A549 (cell line): ENCODE results near the gene DNAAF3. TPM values are rescaled to one million over a fixed set of nuclear protein-coding genes. Genes with fewer than 3 reads are reported as not detected.

Source experiments
- ATAC-seq, 2 experiments: fragments of 200-7000 bp in 1 of 2; fragments of >200 bp in 1 of 2; cut with Nextera tagmentation in 1 of 2; cut with Tn5 transposase in 1 of 2; 3 replicates each; pipeline versions ENCODE4 v1.8.0 to v1.9.1; 2018 to 2020; ENCODE audit warnings: mild to moderate bottlenecking in 1 of 2, moderate library complexity in 1 of 2
- CTCF ChIA-PET: fragments of 300-600 bp; sonication (Branson Sonifier 250); formaldehyde crosslinking; extraction: SDS; loops from one replicate; lab custom pipeline; 2021; ENCODE audit warnings: antibody characterized with exemption, inconsistent platforms; lab: Yijun Ruan, JAX
- POLR2A ChIA-PET: fragments of 350-600 bp; formaldehyde crosslinking; extraction: SDS; loops from one replicate; lab custom pipeline; 2021; ENCODE audit warnings: antibody characterized with exemption, inconsistent platforms; lab: Yijun Ruan, JAX
- DNase-seq, 2 experiments: peaks; one replicate each; pipeline versions ENCODE4 v3.0.0 to v3.0.0-alpha.2; 2011 to 2016; ENCODE audit warnings: low read depth in 1 of 2, low spot score in 1 of 2
- FAIRE-seq: peaks from 2 replicates; lab custom pipeline; 2011; peaks lifted over from hg19 to GRCh38; lab: Jason Lieb, UNC
- H3K27ac ChIP-seq, 2 experiments: fragments of >200 bp; sonication (Bioruptor Twin); formaldehyde crosslinking; 3 replicates each; pipeline ENCODE4 v1.5.1; 2016 to 2017
- H3K4me1 ChIP-seq: fragments of >200 bp; sonication (Bioruptor Twin); formaldehyde crosslinking; 3 replicates; pipeline ENCODE4 v1.6.1; 2016
- H3K4me2 ChIP-seq: fragments of >200 bp; sonication (Bioruptor Twin); formaldehyde crosslinking; 3 replicates; pipeline ENCODE4 v1.6.1; 2016
- H3K4me3 ChIP-seq: fragments of >200 bp; sonication (Bioruptor Twin); formaldehyde crosslinking; 3 replicates; pipeline ENCODE4 v1.5.1; 2016
- H3K9me3 ChIP-seq: fragments of >200 bp; sonication (Bioruptor Twin); formaldehyde crosslinking; 3 replicates; pipeline ENCODE4 v1.6.1; 2016
- BHLHE40 ChIP-seq: IDR thresholded peaks from 2 replicates; pipeline ENCODE4 v1.6.1; 2012; ENCODE audit warnings: low read depth, low read length, inconsistent platforms
- CBX2 ChIP-seq: fragments of 200-600 bp; sonication (generic); IDR thresholded peaks from 2 replicates; pipeline ENCODE4 v1.6.1; 2016; ENCODE audit warnings: low read depth, mild to moderate bottlenecking, borderline replicate concordance
- CBX8 ChIP-seq: fragments of 200-600 bp; sonication (generic); IDR thresholded peaks from 2 replicates; pipeline ENCODE4 v1.6.1; 2016
- CEBPB ChIP-seq, 2 experiments: fragments of >200 bp in 1 of 2; sonication (Bioruptor Twin) in 1 of 2; formaldehyde crosslinking in 1 of 2; IDR thresholded peaks; 2 replicates each; pipeline ENCODE4 v1.6.1; 2012 to 2016
- CHD2 ChIP-seq: fragments of 150-350 bp; IDR thresholded peaks from 2 replicates; pipeline ENCODE4 v1.6.1; 2014; ENCODE audit warnings: low read length; ENCODE audit not compliant: partially characterized antibody
- CHD4 ChIP-seq: fragments of 200-600 bp; sonication (generic); IDR thresholded peaks from 2 replicates; pipeline ENCODE4 v1.6.1; 2016; ENCODE audit warnings: antibody characterized with exemption, mild to moderate bottlenecking, borderline replicate concordance
- EHMT2 ChIP-seq: fragments of 200-600 bp; sonication (generic); IDR thresholded peaks from 2 replicates; pipeline ENCODE4 v1.6.1; 2016; ENCODE audit warnings: antibody characterized with exemption, low read depth, mild to moderate bottlenecking, moderate library complexity
- EP300 ChIP-seq, 2 experiments: fragments of >200 bp; sonication (Bioruptor Twin); formaldehyde crosslinking; IDR thresholded peaks; 2 replicates in 1 of 2; 3 replicates in 1 of 2; pipeline ENCODE4 v1.6.1; 2016 to 2017
- ESRRA ChIP-seq: fragments of 150-350 bp; IDR thresholded peaks from 2 replicates; pipeline ENCODE4 v1.6.1; 2014; ENCODE audit warnings: mild to moderate bottlenecking, low read length, borderline replicate concordance
- FOSB ChIP-seq: fragments of 250-450 bp; sonication (Bioruptor Pico); IDR thresholded peaks from 2 replicates; pipeline ENCODE4 v1.5.0; 2020; ENCODE audit warnings: mild to moderate bottlenecking, moderate library complexity
- HDAC2 ChIP-seq: fragments of 200-600 bp; sonication (generic); IDR thresholded peaks from 2 replicates; pipeline ENCODE4 v1.6.1; 2016
- HEYL ChIP-seq: fragments of 250-450 bp; sonication (Bioruptor Pico); IDR thresholded peaks from 2 replicates; pipeline ENCODE4 v1.8.0; 2021; ENCODE audit warnings: mild to moderate bottlenecking, moderate library complexity
- HOXA7 ChIP-seq: fragments of 250-450 bp; sonication (Bioruptor Pico); IDR thresholded peaks from 2 replicates; pipeline ENCODE4 v1.5.0; 2020; ENCODE audit warnings: mild to moderate bottlenecking, moderate library complexity
- HOXB13 ChIP-seq: fragments of 250-450 bp; sonication (Bioruptor Pico); IDR thresholded peaks from 2 replicates; pipeline ENCODE4 v1.5.0; 2020; ENCODE audit warnings: low read depth, mild to moderate bottlenecking, moderate library complexity
- HOXB5 ChIP-seq: fragments of 250-450 bp; sonication (Bioruptor Pico); IDR thresholded peaks from 2 replicates; pipeline ENCODE4 v1.5.0; 2020; ENCODE audit warnings: mild to moderate bottlenecking, moderate library complexity
- JUN ChIP-seq, 2 experiments: fragments of >200 bp; sonication (Bioruptor Twin); formaldehyde crosslinking; IDR thresholded peaks; 2 replicates in 1 of 2; 3 replicates in 1 of 2; pipeline ENCODE4 v1.6.1; 2016 to 2017
- JUNB ChIP-seq: fragments of >200 bp; sonication (Bioruptor Twin); formaldehyde crosslinking; IDR thresholded peaks from 2 replicates; pipeline ENCODE4 v1.6.1; 2016
- KDM1A ChIP-seq: fragments of 200-600 bp; sonication (generic); IDR thresholded peaks from 2 replicates; pipeline ENCODE4 v1.6.1; 2016; ENCODE audit warnings: low read depth, mild to moderate bottlenecking
- MAFK ChIP-seq: fragments of 450-650 bp; IDR thresholded peaks from 2 replicates; pipeline ENCODE4 v1.6.1; 2014; ENCODE audit not compliant: partially characterized antibody
- MAZ ChIP-seq: fragments of 150-350 bp; IDR thresholded peaks from 2 replicates; pipeline ENCODE4 v1.6.1; 2014; ENCODE audit warnings: antibody characterized with exemption, low read depth, low read length, borderline replicate concordance
- MYC ChIP-seq: IDR thresholded peaks from 2 replicates; pipeline ENCODE4 v1.6.1; 2012; ENCODE audit warnings: mild to moderate bottlenecking, inconsistent platforms, low read length, improper control_type of control experiment, borderline replicate concordance
- NR3C1 ChIP-seq: fragments of >200 bp; sonication (Bioruptor Twin); formaldehyde crosslinking; IDR thresholded peaks from 3 replicates; pipeline ENCODE4 v1.6.1; 2017
- PHF8 ChIP-seq: fragments of 200-600 bp; sonication (generic); IDR thresholded peaks from 2 replicates; pipeline ENCODE4 v1.6.1; 2016; ENCODE audit warnings: low read depth, mild to moderate bottlenecking, antibody characterized with exemption, moderate library complexity, borderline replicate concordance
- POLR2AphosphoS2 ChIP-seq: conservative IDR thresholded peaks from 2 replicates; pipeline ENCODE4 v1.6.1; 2012; ENCODE audit warnings: low read length, improper control_type of control experiment, inconsistent platforms
- RAD21 ChIP-seq, 2 experiments: fragments of >200 bp in 1 of 2; sonication (Bioruptor Twin) in 1 of 2; formaldehyde crosslinking in 1 of 2; IDR thresholded peaks in 1 of 2; conservative IDR thresholded peaks in 1 of 2; 2 replicates in 1 of 2; 3 replicates in 1 of 2; pipeline ENCODE4 v1.6.1; 2012 to 2018; ENCODE audit warnings: inconsistent platforms in 1 of 2
- RARB ChIP-seq: fragments of 250-450 bp; sonication (Bioruptor Pico); IDR thresholded peaks from 2 replicates; pipeline ENCODE4 v1.8.0; 2021; ENCODE audit warnings: mild to moderate bottlenecking, moderate library complexity
- RCOR1 ChIP-seq: fragments of 150-350 bp; IDR thresholded peaks from 2 replicates; pipeline ENCODE4 v1.6.1; 2014; ENCODE audit warnings: antibody characterized with exemption, low read length, low read depth
- SMC3 ChIP-seq: fragments of >200 bp; sonication (Bioruptor Twin); formaldehyde crosslinking; IDR thresholded peaks from 3 replicates; pipeline ENCODE4 v1.6.1; 2018; ENCODE audit warnings: inconsistent platforms
- TFCP2L1 ChIP-seq: fragments of 250-450 bp; sonication (Bioruptor Pico); IDR thresholded peaks from 2 replicates; pipeline ENCODE4 v1.5.0; 2021; ENCODE audit warnings: mild to moderate bottlenecking
- ZC3H11A ChIP-seq: fragments of 450-650 bp; IDR thresholded peaks from 2 replicates; pipeline ENCODE4 v1.6.1; 2014; ENCODE audit warnings: antibody characterized with exemption, mild to moderate bottlenecking
- ZFP36 ChIP-seq: fragments of 450-650 bp; IDR thresholded peaks from 2 replicates; pipeline ENCODE4 v1.6.1; 2014; ENCODE audit warnings: borderline replicate concordance; ENCODE audit not compliant: partially characterized antibody
- ZSCAN20 ChIP-seq: fragments of 250-450 bp; sonication (Bioruptor Pico); IDR thresholded peaks from 2 replicates; pipeline ENCODE4 v1.8.0; 2022; ENCODE audit warnings: mild to moderate bottlenecking, moderate library complexity
- WGBS: methylation state at CpG from one replicate; pipeline ENCODE4 v1.1.6; 2017; ENCODE audit errors: missing lambda C conversion rate; 5-methylcytosine and 5-hydroxymethylcytosine counted together
- polyA plus RNA-seq, 4 experiments: library from polyadenylated mRNA; depleted of rRNA in 3 of 4; stranded (reverse); fragments of >200 nt; fragmentation: RNase III in 1 of 4; extraction: RNeasy Plus Mini Kit Qiagen cat#74134 plus additional on column Dnase treatment in 1 of 4; gene quantifications; 2 replicates in 3 of 4; 3 replicates in 1 of 4; pipeline ENCODE4 v1.2.3, GENCODE V29; 2011 to 2017
- TF ChIP-seq, protein P1 (sequence below): IDR thresholded peaks from 2 replicates; pipeline ENCODE4 v1.6.1; 2012
- TF ChIP-seq, protein P2 (sequence below): fragments of 200-600 bp; sonication (generic); IDR thresholded peaks from 2 replicates; pipeline ENCODE4 v1.6.1; 2016; ENCODE audit warnings: antibody characterized with exemption, mild to moderate bottlenecking, moderate library complexity
- TF ChIP-seq, protein P3 (sequence below): fragments of >200 bp; sonication (Bioruptor Twin); formaldehyde crosslinking; IDR thresholded peaks from 3 replicates; pipeline ENCODE4 v1.5.1; 2016
- TF ChIP-seq, protein P4 (sequence below): fragments of 250-450 bp; sonication (Bioruptor Pico); IDR thresholded peaks from 2 replicates; pipeline ENCODE4 v1.5.0; 2021; ENCODE audit warnings: mild to moderate bottlenecking, moderate library complexity, borderline replicate concordance

Gene DNAAF3
- polyA plus RNA-seq, 2 of the 4 experiments (the other 2 are of a cell fraction): 4.0 to 5.3 TPM

DNA sequence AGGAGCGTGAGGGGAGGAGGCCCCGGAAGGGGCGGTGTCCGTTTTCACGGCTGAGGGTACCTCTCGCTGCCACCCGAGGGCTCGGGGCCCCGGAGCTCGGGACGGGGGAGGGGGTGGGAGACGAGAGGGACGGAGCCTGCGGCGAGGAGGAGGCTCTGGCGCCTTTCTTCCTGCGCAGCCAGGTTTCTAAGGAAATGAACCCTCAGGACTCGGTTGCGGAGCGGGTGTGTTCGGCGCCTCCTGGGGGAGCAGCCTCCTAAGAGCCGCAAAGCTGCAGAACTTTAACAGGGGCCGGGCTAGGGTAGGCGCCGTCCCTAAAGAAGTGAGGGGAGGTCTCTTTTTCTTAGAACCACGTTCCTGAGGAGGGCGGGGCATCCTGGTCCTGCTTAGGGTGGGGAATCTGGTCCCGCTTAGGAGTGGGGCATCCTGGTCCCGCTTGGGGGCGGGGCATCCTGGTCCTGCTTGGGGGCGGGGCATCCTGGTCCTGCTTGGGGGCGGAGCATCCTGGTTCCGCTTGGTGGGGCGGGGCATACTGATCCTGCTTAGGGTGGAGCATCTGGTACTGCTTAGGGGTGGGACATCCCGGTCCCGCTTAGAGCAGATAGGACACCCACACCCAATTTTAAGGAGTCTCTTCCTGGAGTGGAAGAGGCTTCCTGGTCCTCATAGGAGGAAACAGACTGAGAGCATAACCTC, 7.4 kb upstream of the DNAAF3 start:
- H3K27ac ChIP-seq: peak overlapping the region; percentile 74 to 93
- no peak for FAIRE-seq
- POLR2A ChIA-PET: interaction anchor here (0.6 to 0.8 kb wide), 3 partner anchors 13 to 85 kb away, joined by 3 to 6 read pairs (median 4); partner anchors contain the start of gene PPP6R1
- 0% methylated on average over 21 of the region's 37 CpGs for WGBS
- CTCF ChIA-PET: interaction anchor here (0.9 to 10.0 kb wide), 12 partner anchors 8 to 294 kb away, joined by 3 to 64 read pairs (median 4); partner anchors contain the start of gene DNAAF3
- peaks cover 14% of the 10 kb centered on the region for H3K4me1 ChIP-seq
- peak overlapping the region; percentile 82 for H3K4me2 ChIP-seq
- H3K9me3 ChIP-seq: no peaks in the 10 kb centered on the region
- peak; percentile 62 to 86 for ATAC-seq
- H3K4me3 ChIP-seq: peak overlapping the region; percentile 54
- DNase-seq: peak; percentile 93 to 95
- TF ChIP-seq CBX2 (no peak), CHD2 (no peak), CEBPB (IDR thresholded peaks at IDR 0.05) (no peak), MAFK (no peak), BHLHE40 (no peak), HEYL (no peak), CHD4 (no peak), EP300 (IDR thresholded peaks at IDR 0.05) (no peak), MYC (no peak), RAD21 (conservative IDR thresholded peaks at IDR 0.05 in 1 of 2, IDR thresholded peaks at IDR 0.05 in 1 of 2) (no peak), HOXA7 (no peak), RARB (CRISPR knock-in tag) (no peak), SMC3 (no peak), ZSCAN20 (CRISPR knock-in tag) (no peak), EHMT2 (no peak), PHF8 (0 out of 2 replicates have a peak, but pooled peaks have one; percentile 13), TFCP2L1 (CRISPR knock-in tag) (no peak), HOXB13 (CRISPR knock-in tag) (no peak), ZC3H11A (no peak), RCOR1 (no peak), ZFP36 (no peak), HOXB5 (CRISPR knock-in tag) (no peak), POLR2AphosphoS2 (no peak), FOSB (CRISPR knock-in tag) (no peak), ESRRA (no peak), JUNB (no peak), JUN (IDR thresholded peaks at IDR 0.05) (peak in 1 of 2 experiments; percentile 41; a peak in 1 of 5 replicates), CBX8 (no peak), NR3C1 (no peak), HDAC2 (no peak), MAZ (no peak), KDM1A (0 out of 2 replicates have a peak, but pooled peaks have one; percentile 18)
- TF ChIP-seq, protein P1, sequence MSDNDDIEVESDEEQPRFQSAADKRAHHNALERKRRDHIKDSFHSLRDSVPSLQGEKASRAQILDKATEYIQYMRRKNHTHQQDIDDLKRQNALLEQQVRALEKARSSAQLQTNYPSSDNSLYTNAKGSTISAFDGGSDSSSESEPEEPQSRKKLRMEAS: peak; percentile 51
- TF ChIP-seq, protein P2, sequence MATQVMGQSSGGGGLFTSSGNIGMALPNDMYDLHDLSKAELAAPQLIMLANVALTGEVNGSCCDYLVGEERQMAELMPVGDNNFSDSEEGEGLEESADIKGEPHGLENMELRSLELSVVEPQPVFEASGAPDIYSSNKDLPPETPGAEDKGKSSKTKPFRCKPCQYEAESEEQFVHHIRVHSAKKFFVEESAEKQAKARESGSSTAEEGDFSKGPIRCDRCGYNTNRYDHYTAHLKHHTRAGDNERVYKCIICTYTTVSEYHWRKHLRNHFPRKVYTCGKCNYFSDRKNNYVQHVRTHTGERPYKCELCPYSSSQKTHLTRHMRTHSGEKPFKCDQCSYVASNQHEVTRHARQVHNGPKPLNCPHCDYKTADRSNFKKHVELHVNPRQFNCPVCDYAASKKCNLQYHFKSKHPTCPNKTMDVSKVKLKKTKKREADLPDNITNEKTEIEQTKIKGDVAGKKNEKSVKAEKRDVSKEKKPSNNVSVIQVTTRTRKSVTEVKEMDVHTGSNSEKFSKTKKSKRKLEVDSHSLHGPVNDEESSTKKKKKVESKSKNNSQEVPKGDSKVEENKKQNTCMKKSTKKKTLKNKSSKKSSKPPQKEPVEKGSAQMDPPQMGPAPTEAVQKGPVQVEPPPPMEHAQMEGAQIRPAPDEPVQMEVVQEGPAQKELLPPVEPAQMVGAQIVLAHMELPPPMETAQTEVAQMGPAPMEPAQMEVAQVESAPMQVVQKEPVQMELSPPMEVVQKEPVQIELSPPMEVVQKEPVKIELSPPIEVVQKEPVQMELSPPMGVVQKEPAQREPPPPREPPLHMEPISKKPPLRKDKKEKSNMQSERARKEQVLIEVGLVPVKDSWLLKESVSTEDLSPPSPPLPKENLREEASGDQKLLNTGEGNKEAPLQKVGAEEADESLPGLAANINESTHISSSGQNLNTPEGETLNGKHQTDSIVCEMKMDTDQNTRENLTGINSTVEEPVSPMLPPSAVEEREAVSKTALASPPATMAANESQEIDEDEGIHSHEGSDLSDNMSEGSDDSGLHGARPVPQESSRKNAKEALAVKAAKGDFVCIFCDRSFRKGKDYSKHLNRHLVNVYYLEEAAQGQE: no peak
- TF ChIP-seq, protein P3, sequence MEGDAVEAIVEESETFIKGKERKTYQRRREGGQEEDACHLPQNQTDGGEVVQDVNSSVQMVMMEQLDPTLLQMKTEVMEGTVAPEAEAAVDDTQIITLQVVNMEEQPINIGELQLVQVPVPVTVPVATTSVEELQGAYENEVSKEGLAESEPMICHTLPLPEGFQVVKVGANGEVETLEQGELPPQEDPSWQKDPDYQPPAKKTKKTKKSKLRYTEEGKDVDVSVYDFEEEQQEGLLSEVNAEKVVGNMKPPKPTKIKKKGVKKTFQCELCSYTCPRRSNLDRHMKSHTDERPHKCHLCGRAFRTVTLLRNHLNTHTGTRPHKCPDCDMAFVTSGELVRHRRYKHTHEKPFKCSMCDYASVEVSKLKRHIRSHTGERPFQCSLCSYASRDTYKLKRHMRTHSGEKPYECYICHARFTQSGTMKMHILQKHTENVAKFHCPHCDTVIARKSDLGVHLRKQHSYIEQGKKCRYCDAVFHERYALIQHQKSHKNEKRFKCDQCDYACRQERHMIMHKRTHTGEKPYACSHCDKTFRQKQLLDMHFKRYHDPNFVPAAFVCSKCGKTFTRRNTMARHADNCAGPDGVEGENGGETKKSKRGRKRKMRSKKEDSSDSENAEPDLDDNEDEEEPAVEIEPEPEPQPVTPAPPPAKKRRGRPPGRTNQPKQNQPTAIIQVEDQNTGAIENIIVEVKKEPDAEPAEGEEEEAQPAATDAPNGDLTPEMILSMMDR: no peak
- TF ChIP-seq, protein P4, sequence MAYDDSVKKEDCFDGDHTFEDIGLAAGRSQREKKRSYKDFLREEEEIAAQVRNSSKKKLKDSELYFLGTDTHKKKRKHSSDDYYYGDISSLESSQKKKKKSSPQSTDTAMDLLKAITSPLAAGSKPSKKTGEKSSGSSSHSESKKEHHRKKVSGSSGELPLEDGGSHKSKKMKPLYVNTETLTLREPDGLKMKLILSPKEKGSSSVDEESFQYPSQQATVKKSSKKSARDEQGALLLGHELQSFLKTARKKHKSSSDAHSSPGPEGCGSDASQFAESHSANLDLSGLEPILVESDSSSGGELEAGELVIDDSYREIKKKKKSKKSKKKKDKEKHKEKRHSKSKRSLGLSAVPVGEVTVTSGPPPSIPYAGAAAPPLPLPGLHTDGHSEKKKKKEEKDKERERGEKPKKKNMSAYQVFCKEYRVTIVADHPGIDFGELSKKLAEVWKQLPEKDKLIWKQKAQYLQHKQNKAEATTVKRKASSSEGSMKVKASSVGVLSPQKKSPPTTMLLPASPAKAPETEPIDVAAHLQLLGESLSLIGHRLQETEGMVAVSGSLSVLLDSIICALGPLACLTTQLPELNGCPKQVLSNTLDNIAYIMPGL (CRISPR knock-in tag): no peak
